H1 (cell line): ENCODE data around the gene ANKRD27. TPM values are rescaled to one million over a fixed set of nuclear protein-coding genes. Genes with fewer than 3 reads are reported as not detected.

Source experiments
- CTCF ChIA-PET: fragments of 300-600 bp; sonication (Branson Sonifier 250); formaldehyde crosslinking; loops from one replicate; lab custom pipeline; 2021; ENCODE audit not compliant: partially characterized antibody; lab: Charles Lee
- POLR2A ChIA-PET: fragments of 300-600 bp; sonication (Branson Sonifier 250); formaldehyde crosslinking; loops from one replicate; lab custom pipeline; 2021; ENCODE audit warnings: inconsistent platforms; ENCODE audit not compliant: partially characterized antibody; lab: Charles Lee
- DNase-seq, 2 experiments: peaks; one replicate each; pipeline versions ENCODE4 v3.0.0 to v3.0.0-alpha.2; 2010 to 2022; ENCODE audit warnings: low spot score in 2 of 2, low read depth in 1 of 2, mixed read lengths in 1 of 2
- FAIRE-seq: peaks from 2 replicates; lab custom pipeline; 2011; peaks lifted over from hg19 to GRCh38; lab: Jason Lieb, UNC
- H2AFZ ChIP-seq: 2 replicates; pipeline ENCODE4 v1.8.1; 2012; ENCODE audit warnings: low read length, inconsistent platforms
- H2AK5ac ChIP-seq: 2 replicates; pipeline ENCODE4 v1.6.1; 2013; ENCODE audit warnings: low read depth, low read length
- H2BK120ac ChIP-seq: replicated peaks from 2 replicates; pipeline ENCODE3; 2013; ENCODE audit warnings: low read depth, low read length, inconsistent platforms
- H2BK12ac ChIP-seq: 2 replicates; pipeline ENCODE4 v1.6.1; 2013; ENCODE audit warnings: low read depth, low read length
- H2BK15ac ChIP-seq: 2 replicates; pipeline ENCODE4 v1.6.1; 2013; ENCODE audit warnings: low read length
- H2BK20ac ChIP-seq: 2 replicates; pipeline ENCODE4 v1.6.1; 2013; ENCODE audit warnings: low read length
- H2BK5ac ChIP-seq: 2 replicates; pipeline ENCODE4 v1.6.1; 2013; ENCODE audit warnings: low read depth, low read length
- H3K14ac ChIP-seq: 2 replicates; pipeline ENCODE4 v1.6.1; 2013; ENCODE audit warnings: inconsistent platforms; ENCODE audit not compliant: insufficient read length
- H3K18ac ChIP-seq: 2 replicates; pipeline ENCODE4 v1.6.1; 2013; ENCODE audit warnings: low read length; ENCODE audit errors: extremely low read depth
- H3K23ac ChIP-seq: 2 replicates; pipeline ENCODE4 v1.6.1; 2013; ENCODE audit warnings: inconsistent platforms; ENCODE audit not compliant: insufficient read length
- H3K23me2 ChIP-seq: 2 replicates; pipeline ENCODE4 v1.6.1; 2013; ENCODE audit warnings: low read depth, low read length
- H3K27ac ChIP-seq: 2 replicates; pipeline ENCODE4 v1.6.1; 2011; ENCODE audit warnings: low read depth, low read length, inconsistent platforms
- H3K27me3 ChIP-seq, 4 experiments: replicated peaks in 1 of 4; 1 replicate in 1 of 4; 2 replicates in 3 of 4; pipeline versions ENCODE4 v1.6.1 to v1.8.1; 2011 to 2013; ENCODE audit warnings: low read length in 3 of 4, mild to moderate bottlenecking in 3 of 4, inconsistent platforms in 2 of 4, mixed read lengths in 2 of 4, moderate library complexity in 1 of 4; ENCODE audit not compliant: control insufficient read depth in 3 of 4, insufficient read depth in 3 of 4; ENCODE audit errors: extremely low read depth in 1 of 4
- H3K36me3 ChIP-seq, 4 experiments: 2 replicates each; pipeline versions ENCODE4 v1.6.1 to v1.8.1; 2011 to 2013; ENCODE audit warnings: mild to moderate bottlenecking in 4 of 4, low read length in 3 of 4, moderate library complexity in 2 of 4, control low read depth in 1 of 4, inconsistent platforms in 1 of 4; ENCODE audit not compliant: insufficient read depth in 4 of 4, control insufficient read depth in 2 of 4
- H3K4ac ChIP-seq: replicated peaks from 2 replicates; pipeline ENCODE3; 2013; ENCODE audit warnings: low read length, low read depth, mixed read lengths, inconsistent platforms; ENCODE audit not compliant: insufficient read length
- H3K4me1 ChIP-seq, 4 experiments: replicated peaks in 1 of 4; 1 replicate in 1 of 4; 2 replicates in 3 of 4; pipeline versions ENCODE4 v1.6.1 to v1.8.1; 2011 to 2013; ENCODE audit warnings: low read length in 3 of 4, inconsistent platforms in 2 of 4, mixed read lengths in 1 of 4; ENCODE audit not compliant: insufficient read depth in 4 of 4, control insufficient read depth in 3 of 4
- H3K4me2 ChIP-seq, 2 experiments: 2 replicates each; pipeline versions ENCODE4 v1.6.1 to v1.8.1; 2011 to 2013; ENCODE audit warnings: low read depth in 2 of 2, low read length in 2 of 2, control low read depth in 1 of 2, inconsistent platforms in 1 of 2, mild to moderate bottlenecking in 1 of 2; ENCODE audit not compliant: insufficient read depth in 1 of 2
- H3K4me3 ChIP-seq, 4 experiments: fragments of 200-600, 300-600 bp in 1 of 4; sonication (generic), shearing (Covaris generic), sonication (Bioruptor Twin) in 1 of 4; 2 replicates each; pipeline versions ENCODE4 v1.5.1 to v1.8.1; 2011 to 2016; ENCODE audit warnings: low read length in 4 of 4, low read depth in 3 of 4, control low read depth in 2 of 4, inconsistent platforms in 2 of 4, mild to moderate bottlenecking in 2 of 4, mixed read lengths in 1 of 4, moderate library complexity in 1 of 4; ENCODE audit not compliant: insufficient read depth in 2 of 4; ENCODE audit errors: extremely low read depth in 1 of 4
- H3K56ac ChIP-seq: replicated peaks from 2 replicates; pipeline ENCODE3; 2013; ENCODE audit warnings: low read depth, mild to moderate bottlenecking, mixed read lengths, low read length, inconsistent platforms; ENCODE audit not compliant: insufficient read length
- H3K79me1 ChIP-seq: 2 replicates; pipeline ENCODE4 v1.6.1; 2013; ENCODE audit warnings: low read depth, low read length, control low read depth
- H3K79me2 ChIP-seq, 2 experiments: 2 replicates each; pipeline versions ENCODE4 v1.6.1 to v1.8.1; 2012 to 2013; ENCODE audit warnings: low read length in 2 of 2, mild to moderate bottlenecking in 2 of 2, inconsistent platforms in 1 of 2; ENCODE audit not compliant: insufficient read depth in 2 of 2, control insufficient read depth in 1 of 2
- H3K9ac ChIP-seq, 4 experiments: replicated peaks in 1 of 4; 1 replicate in 1 of 4; 2 replicates in 3 of 4; pipeline versions ENCODE4 v1.6.1 to v1.8.1; 2011 to 2013; ENCODE audit warnings: low read depth in 3 of 4, low read length in 3 of 4, control low read depth in 2 of 4, mild to moderate bottlenecking in 2 of 4, moderate library complexity in 2 of 4, inconsistent platforms in 1 of 4; ENCODE audit errors: extremely low read depth in 1 of 4
- H3K9me3 ChIP-seq, 2 experiments: 2 replicates each; pipeline versions ENCODE4 v1.6.1 to v1.8.1; 2012 to 2013; ENCODE audit warnings: mild to moderate bottlenecking in 2 of 2, moderate library complexity in 2 of 2, control low read depth in 1 of 2, inconsistent platforms in 1 of 2, low read depth in 1 of 2, low read length in 1 of 2, mixed read lengths in 1 of 2; ENCODE audit not compliant: insufficient read depth in 2 of 2
- H4K20me1 ChIP-seq, 2 experiments: replicated peaks in 1 of 2; 2 replicates each; pipeline versions ENCODE3 to v1.8.1; 2011 to 2013; ENCODE audit warnings: inconsistent platforms in 2 of 2, low read length in 2 of 2, mild to moderate bottlenecking in 1 of 2; ENCODE audit not compliant: insufficient read depth in 2 of 2, control insufficient read depth in 1 of 2
- H4K5ac ChIP-seq: 2 replicates; pipeline ENCODE4 v1.6.1; 2013; ENCODE audit warnings: low read length, low read depth, mixed read lengths, inconsistent platforms; ENCODE audit not compliant: insufficient read length
- H4K8ac ChIP-seq: 2 replicates; pipeline ENCODE4 v1.8.0; 2013; ENCODE audit warnings: mild to moderate bottlenecking, moderate library complexity, low read length, inconsistent platforms; ENCODE audit not compliant: insufficient read depth; ENCODE audit errors: extremely low read depth
- H4K91ac ChIP-seq: replicated peaks from 2 replicates; pipeline ENCODE3; 2013; ENCODE audit warnings: low read length, mixed read lengths, inconsistent platforms; ENCODE audit not compliant: insufficient read length
- CTCF ChIP-seq, 3 experiments: IDR thresholded peaks; 1 replicate in 2 of 3; 2 replicates in 1 of 3; pipeline versions ENCODE4 v1.5.1 to v1.6.1; 2011; ENCODE audit warnings: low read length in 3 of 3, mild to moderate bottlenecking in 3 of 3, inconsistent platforms in 2 of 3, low read depth in 1 of 3, moderate library complexity in 1 of 3; ENCODE audit not compliant: insufficient read depth in 1 of 3; ENCODE audit errors: control extremely low read depth in 1 of 3
- GTF2F1 ChIP-seq: IDR thresholded peaks from 2 replicates; pipeline ENCODE4 v1.6.1; 2012; ENCODE audit warnings: low read depth, low read length, improper control_type of control experiment, borderline replicate concordance
- HDAC6 ChIP-seq: IDR thresholded peaks from one replicate; pipeline ENCODE4 v1.7.1; 2012; ENCODE audit warnings: low read depth, mild to moderate bottlenecking, inconsistent platforms, low read length, moderate library complexity
- KDM4A ChIP-seq: IDR thresholded peaks from one replicate; pipeline ENCODE4 v1.7.1; 2012; ENCODE audit warnings: low read depth, mild to moderate bottlenecking, moderate library complexity, low read length, inconsistent platforms; ENCODE audit not compliant: severe bottlenecking
- KDM5A ChIP-seq: fragments of 200-600 bp; IDR thresholded peaks from 2 replicates; pipeline ENCODE4 v1.7.1; 2012; ENCODE audit warnings: mild to moderate bottlenecking, low read length, inconsistent platforms, mixed read lengths
- NRF1 ChIP-seq: IDR thresholded peaks from 2 replicates; pipeline ENCODE4 v1.6.1; 2011; ENCODE audit warnings: mild to moderate bottlenecking, low read depth, low read length, improper control_type of control experiment
- PHF8 ChIP-seq: fragments of 200-600 bp; sonication (generic); conservative IDR thresholded peaks from 2 replicates; pipeline ENCODE4 v1.7.1; 2012; ENCODE audit warnings: low read depth, mild to moderate bottlenecking, inconsistent platforms, low read length, moderate library complexity
- POLR2AphosphoS5 ChIP-seq: IDR thresholded peaks from 2 replicates; pipeline ENCODE4 v1.6.1; 2011; ENCODE audit warnings: low read depth, low read length
- SP2 ChIP-seq: IDR thresholded peaks from 2 replicates; pipeline ENCODE4 v1.6.1; 2012; ENCODE audit warnings: mild to moderate bottlenecking, low read length, inconsistent platforms
- WGBS, 2 experiments: shearing (Covaris generic) in 1 of 2; methylation state at CpG; one replicate each; pipeline versions ENCODE4 v1.1.6 to v1.1.7; 2013 to 2015; ENCODE audit warnings: low lambda C conversion rate in 2 of 2, mixed read lengths in 2 of 2, inconsistent platforms in 1 of 2, low coverage in 1 of 2, missing lambda C conversion rate in 1 of 2; ENCODE audit not compliant: insufficient replicate concordance in 2 of 2, insufficient coverage in 1 of 2, insufficient read length in 1 of 2; ENCODE audit errors: extremely low coverage in 1 of 2, missing lambda C conversion rate in 1 of 2; 5-methylcytosine and 5-hydroxymethylcytosine counted together
- polyA plus RNA-seq, 7 experiments: library from polyadenylated mRNA; depleted of rRNA in 3 of 7; stranded (reverse) in 5 of 7; unstranded in 2 of 7; fragments of >200 nt in 5 of 7; fragments of 200-250 nt in 2 of 7; gene quantifications; 1 replicate in 5 of 7; 2 replicates in 1 of 7; 4 replicates in 1 of 7; pipeline versions ENCODE4 v1.2.1 to v1.2.3, GENCODE V29; 2011 to 2013; ENCODE audit warnings: missing spikeins in 2 of 7, mixed read lengths in 2 of 7
- total RNA-seq: library from RNA; stranded (reverse); fragmentation: NEBNext Ultra II Directional; extraction: Animal tissue kit (Norgen Biotek cat#: 25700); gene quantifications from 2 replicates; pipeline ENCODE4 v1.2.1, GENCODE V29; 2021

Gene ANKRD27
- total and polyA plus RNA-seq, 2 of the 8 experiments (the other 6 are each of a cell fraction or from before 2014, with no cell fraction given): 27.9 to 55.7 TPM

GRCh38 chr19:32671883-32672593, 2.9 kb downstream of the ANKRD27 start:
- Histone ChIP-seq H3K14ac (no peak overlapping the region), H2AFZ (no peak overlapping the region), H2BK12ac (no peak overlapping the region), H3K79me1 (peaks cover 26% of the 10 kb centered on the region), H2AK5ac (no peak overlapping the region), H2BK20ac (no peak overlapping the region), H4K91ac (no peak overlapping the region), H3K9me3 (no peaks in the 10 kb centered on the region; a peak in 1 of 4 replicates), H4K5ac (no peak overlapping the region), H3K4me3 (no peak overlapping the region), H3K36me3 (peaks cover 0 to 6% (median under 1%) of the 10 kb centered on the region in 4 experiments; a peak in 1 of 8 replicates), H3K18ac (no peak overlapping the region), H3K27ac (no peak overlapping the region), H2BK15ac (no peak overlapping the region), H3K23ac (no peak overlapping the region), H3K79me2 (peaks cover 6 to 69% of the 10 kb centered on the region in 2 experiments), H2BK120ac (no peak overlapping the region), H3K23me2 (peaks cover 14% of the 10 kb centered on the region; the same call in 1 of the 2 replicates), H3K4ac (no peak overlapping the region), H3K56ac (no peak overlapping the region), H3K4me1 (peaks cover 2 to 12% (median 8%) of the 10 kb centered on the region in 4 experiments; a peak in 6 of 7 replicates), H3K9ac (no peak overlapping the region), H3K4me2 (no peak overlapping the region), H3K27me3 (peaks cover 15 to 17% (median 17%) of the 10 kb centered on the region in 4 experiments), H2BK5ac (no peak overlapping the region), H4K20me1 (peaks cover 10 to 22% of the 10 kb centered on the region in 2 experiments), H4K8ac (no peak overlapping the region)
- FAIRE-seq (no peak), DNase-seq (no peak)
- POLR2A ChIA-PET: no interaction called here
- WGBS, 2 experiments: 82% methylated on average over 14 of the region's 14 CpGs; no CpG with 5 or more reads in 1 of the 2 experiments
- CTCF ChIA-PET: interaction anchor here (1.5 to 1.8 kb wide), 3 partner anchors 10 to 41 kb away, joined by 3 to 5 read pairs (median 3); no protein-coding TSS in a partner anchor
- no peak for TF ChIP-seq KDM5A
- TF ChIP-seq POLR2AphosphoS5: no peak
- TF ChIP-seq PHF8: no peak
- no peak for TF ChIP-seq NRF1
- no peak for TF ChIP-seq GTF2F1
- no peak for TF ChIP-seq KDM4A
- TF ChIP-seq HDAC6: no peak
- no peak for TF ChIP-seq CTCF (IDR thresholded peaks at IDR 0.05; ENCODE audit: control extremely low read depth in 1 of 3, insufficient read depth in 1 of 3, low read depth in 1 of 3, low read length in 3 of 3)
- TF ChIP-seq SP2: no peak
